Measurements from ENCODE around the gene KRTAP1-4.
"Not testable (repeated sequence)": the region's sequence is repeated elsewhere in the genome, so short reads cannot be mapped to it uniquely, and the experiment has no call there.

KRTAP1-4 gene

DNA sequence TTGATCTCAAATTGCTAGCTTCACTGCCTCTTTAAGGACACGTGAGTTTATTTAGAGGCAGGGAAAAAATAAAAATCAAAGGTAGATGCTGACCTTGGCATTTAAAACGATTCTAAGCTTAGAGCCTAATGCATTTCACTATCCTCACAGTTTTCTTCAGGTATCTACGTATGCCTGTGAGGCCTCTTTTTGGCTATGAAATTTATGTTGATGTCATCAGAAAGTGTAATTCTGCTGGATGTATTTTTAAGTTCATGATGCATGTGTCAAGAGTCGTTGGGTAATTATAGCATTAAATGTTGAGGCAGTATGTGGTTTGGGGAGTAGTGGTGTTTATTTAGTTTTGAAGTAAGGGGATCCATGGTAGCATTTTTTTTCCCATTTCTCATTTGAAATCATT is 26.1 kb downstream of the KRTAP1-4 start:
- Histone ChIP-seq H3K9me3 (ENCODE audit: control extremely low read depth in 1 of 5, control insufficient read depth in 4 of 5, insufficient read depth in 2 of 5, low read depth in 1 of 5, low read length in 4 of 5) (no peaks in the 10 kb centered on the region), H3K27me3 (replicated peaks in 2 of 5; ENCODE audit: control insufficient read depth in 4 of 5, insufficient read depth in 5 of 5, low read length in 4 of 5) (no peaks in the 10 kb centered on the region), H3K36me3 (ENCODE audit: control insufficient read depth in 4 of 4, insufficient read depth in 4 of 4, low read length in 3 of 4) (no peaks in the 10 kb centered on the region), H3K4me3 (ENCODE audit: control insufficient read depth in 1 of 7, extremely low read depth in 1 of 7, insufficient read depth in 4 of 7, low read depth in 2 of 7, low read length in 6 of 7) (no peak overlapping the region), H3K4me1 (ENCODE audit: control extremely low read depth in 1 of 4, control insufficient read depth in 4 of 4, insufficient read depth in 4 of 4, low read length in 3 of 4) (no peaks in the 10 kb centered on the region), H3K27ac (ENCODE audit: insufficient read depth in 1 of 2, low read depth in 1 of 2, low read length in 2 of 2, poor library complexity in 1 of 2, severe bottlenecking in 2 of 2) (no peak overlapping the region)
- CTCF ChIA-PET, result no interaction called here
- 100% methylated on average over 2 of the region's 4 CpGs for WGBS (ENCODE audit: insufficient coverage)
- DNase-seq, result no peak
- POLR2A ChIA-PET, result no interaction called here

DNA sequence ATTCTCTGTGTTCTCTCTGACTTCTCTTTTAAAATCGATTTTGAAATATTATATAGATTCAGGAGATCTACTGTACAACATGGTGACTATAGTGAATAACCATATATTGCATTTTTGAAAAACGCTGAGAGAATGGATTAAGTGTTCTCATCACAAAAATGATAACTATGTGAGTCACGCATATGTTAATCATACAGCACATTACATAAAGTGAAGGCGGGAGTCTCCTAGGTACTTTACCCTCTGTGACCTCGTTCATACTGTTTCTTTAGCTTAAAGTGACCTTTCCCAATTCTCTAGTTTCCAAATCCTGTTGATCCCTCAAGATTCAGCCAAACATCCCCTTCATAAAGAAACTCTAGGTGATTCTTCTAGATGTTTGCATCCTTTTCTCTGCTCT is 27.2 kb downstream of the KRTAP1-4 start:
- 98% methylated on average over 4 of the region's 5 CpGs for WGBS (ENCODE audit: insufficient coverage)
- no peak overlapping the region for H3K27ac ChIP-seq (ENCODE audit: insufficient read depth in 1 of 2, low read depth in 1 of 2, low read length in 2 of 2, poor library complexity in 1 of 2, severe bottlenecking in 2 of 2)

DNA sequence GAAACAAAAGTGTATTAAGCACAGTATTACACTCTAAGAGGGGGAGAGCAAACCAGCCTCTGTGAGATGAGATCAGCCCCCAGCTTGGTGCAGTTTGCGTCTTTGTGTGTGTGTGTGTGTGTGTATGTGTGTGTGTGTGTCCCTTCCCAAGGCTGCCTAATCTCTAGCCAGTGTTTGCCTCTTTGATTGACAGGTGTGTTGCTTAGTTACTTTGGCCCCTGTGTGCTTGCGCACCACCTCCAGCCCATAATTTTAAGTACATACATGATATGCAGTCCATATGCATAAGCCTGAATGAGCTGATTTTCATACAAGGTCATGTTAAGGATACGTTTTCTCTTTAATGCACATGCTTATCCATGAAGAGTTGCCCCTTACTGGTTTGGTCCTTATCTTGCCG is 28.2 kb downstream of the KRTAP1-4 start:
- WGBS (ENCODE audit: insufficient coverage), result 100% methylated on average over 3 of the region's 4 CpGs
- CTCF ChIA-PET, result no interaction called here
- H3K9me3 ChIP-seq (ENCODE audit: control extremely low read depth in 1 of 5, control insufficient read depth in 4 of 5, insufficient read depth in 2 of 5, low read depth in 1 of 5, low read length in 4 of 5), result no peaks in the 10 kb centered on the region
- H3K27ac ChIP-seq (ENCODE audit: insufficient read depth in 1 of 2, low read depth in 1 of 2, low read length in 2 of 2, poor library complexity in 1 of 2, severe bottlenecking in 2 of 2), result no peak overlapping the region
- no peaks in the 10 kb centered on the region for H3K4me1 ChIP-seq (ENCODE audit: control extremely low read depth in 1 of 4, control insufficient read depth in 4 of 4, insufficient read depth in 4 of 4, low read length in 3 of 4)
- no peak for DNase-seq
- POLR2A ChIA-PET, result no interaction called here
- H3K27me3 ChIP-seq (replicated peaks in 2 of 5; ENCODE audit: control insufficient read depth in 4 of 5, insufficient read depth in 5 of 5, low read length in 4 of 5), result peaks cover 0 to 7% (median 5%) of the 10 kb centered on the region in 5 experiments
- H3K4me3 ChIP-seq (ENCODE audit: control insufficient read depth in 1 of 7, extremely low read depth in 1 of 7, insufficient read depth in 4 of 7, low read depth in 2 of 7, low read length in 6 of 7), result no peak overlapping the region
- no peaks in the 10 kb centered on the region for H3K36me3 ChIP-seq (ENCODE audit: control insufficient read depth in 4 of 4, insufficient read depth in 4 of 4, low read length in 3 of 4)

More for the DNA sequence above, 27.2 kb downstream of the KRTAP1-4 start:
- no peaks in the 10 kb centered on the region for H3K27me3 ChIP-seq (replicated peaks in 2 of 5; ENCODE audit: control insufficient read depth in 4 of 5, insufficient read depth in 5 of 5, low read length in 4 of 5)
- H3K4me3 ChIP-seq (ENCODE audit: control insufficient read depth in 1 of 7, extremely low read depth in 1 of 7, insufficient read depth in 4 of 7, low read depth in 2 of 7, low read length in 6 of 7), result no peak overlapping the region
- ChIA-PET CTCF (no interaction called here), POLR2A (no interaction called here)
- no peaks in the 10 kb centered on the region for H3K4me1 ChIP-seq (ENCODE audit: control extremely low read depth in 1 of 4, control insufficient read depth in 4 of 4, insufficient read depth in 4 of 4, low read length in 3 of 4)
- no peak for DNase-seq
- no peaks in the 10 kb centered on the region for H3K36me3 ChIP-seq (ENCODE audit: control insufficient read depth in 4 of 4, insufficient read depth in 4 of 4, low read length in 3 of 4)
- no peaks in the 10 kb centered on the region for H3K9me3 ChIP-seq (ENCODE audit: control extremely low read depth in 1 of 5, control insufficient read depth in 4 of 5, insufficient read depth in 2 of 5, low read depth in 1 of 5, low read length in 4 of 5)

DNA sequence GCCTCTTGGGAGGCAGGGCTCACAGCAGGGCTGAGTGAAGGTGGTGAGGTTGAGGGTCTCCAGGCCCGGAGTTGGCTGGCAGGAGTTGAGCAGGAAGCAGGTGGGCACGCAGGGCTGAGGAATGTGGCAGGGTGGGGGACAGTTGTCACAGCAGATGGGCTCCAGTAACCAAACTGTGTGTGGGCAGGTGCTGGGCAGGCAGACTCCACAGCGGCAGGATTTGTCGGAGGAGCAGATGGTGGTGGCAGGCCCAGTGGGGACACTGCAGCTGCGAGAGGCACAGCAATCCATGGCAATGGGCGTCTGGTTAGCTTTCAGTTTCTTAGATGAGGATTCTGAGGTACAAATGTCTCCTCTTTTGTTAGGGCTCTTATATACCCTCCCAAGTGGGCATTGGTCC is 30.4 kb downstream of the KRTAP1-4 start, which contains the start of gene KRTAP3-2:
KRTAP3-2 (minus strand) TSS at position 344 of the 400 bp plus-strand sequence; CDS start at position 291, 53 bp downstream.
- H3K27ac ChIP-seq (ENCODE audit: insufficient read depth in 1 of 2, low read depth in 1 of 2, low read length in 2 of 2, poor library complexity in 1 of 2, severe bottlenecking in 2 of 2); DNase-seq; H3K4me3 ChIP-seq (ENCODE audit: control insufficient read depth in 1 of 7, extremely low read depth in 1 of 7, insufficient read depth in 4 of 7, low read depth in 2 of 7, low read length in 6 of 7); H3K4me1 ChIP-seq (ENCODE audit: control extremely low read depth in 1 of 4, control insufficient read depth in 4 of 4, insufficient read depth in 4 of 4, low read length in 3 of 4); CTCF ChIA-PET; H3K27me3 ChIP-seq (replicated peaks in 2 of 5; ENCODE audit: control insufficient read depth in 4 of 5, insufficient read depth in 5 of 5, low read length in 4 of 5); H3K36me3 ChIP-seq (ENCODE audit: control insufficient read depth in 4 of 4, insufficient read depth in 4 of 4, low read length in 3 of 4); H3K9me3 ChIP-seq (ENCODE audit: control extremely low read depth in 1 of 5, control insufficient read depth in 4 of 5, insufficient read depth in 2 of 5, low read depth in 1 of 5, low read length in 4 of 5); POLR2A ChIA-PET: not testable (repeated sequence)
- WGBS (ENCODE audit: insufficient coverage), result 100% methylated on average over 4 of the region's 6 CpGs

DNA sequence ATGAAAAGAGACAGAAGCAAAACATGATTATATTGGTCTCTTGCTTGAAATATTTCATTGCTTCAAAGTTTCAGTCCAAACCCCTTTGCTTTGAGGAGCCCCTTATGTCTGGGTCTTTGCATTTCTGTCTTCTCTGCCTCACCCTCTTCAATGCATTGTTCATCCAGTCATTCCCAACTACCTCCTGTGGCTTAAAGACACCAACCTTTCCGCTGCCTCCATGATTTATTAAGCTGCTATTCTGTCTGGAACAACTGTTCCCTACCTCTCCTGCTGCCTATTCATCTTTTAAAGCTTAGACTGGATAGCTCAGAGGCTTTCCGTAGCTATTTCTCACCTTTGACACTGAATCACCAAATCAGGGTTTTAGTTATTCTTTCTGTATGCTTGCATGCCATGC is 32.6 kb downstream of the KRTAP1-4 start:
- no peak for DNase-seq
- 100% methylated on average over 2 of the region's 2 CpGs for WGBS (ENCODE audit: insufficient coverage)
- peaks cover 0 to 9% (median 5%) of the 10 kb centered on the region in 5 experiments for H3K27me3 ChIP-seq (replicated peaks in 2 of 5; ENCODE audit: control insufficient read depth in 4 of 5, insufficient read depth in 5 of 5, low read length in 4 of 5)
- no peaks in the 10 kb centered on the region for H3K36me3 ChIP-seq (ENCODE audit: control insufficient read depth in 4 of 4, insufficient read depth in 4 of 4, low read length in 3 of 4)
- CTCF ChIA-PET, result no interaction called here
- POLR2A ChIA-PET, result no interaction called here
- H3K27ac ChIP-seq (ENCODE audit: insufficient read depth in 1 of 2, low read depth in 1 of 2, low read length in 2 of 2, poor library complexity in 1 of 2, severe bottlenecking in 2 of 2), result no peak overlapping the region
- no peaks in the 10 kb centered on the region for H3K9me3 ChIP-seq (ENCODE audit: control extremely low read depth in 1 of 5, control insufficient read depth in 4 of 5, insufficient read depth in 2 of 5, low read depth in 1 of 5, low read length in 4 of 5)
- no peaks in the 10 kb centered on the region for H3K4me1 ChIP-seq (ENCODE audit: control extremely low read depth in 1 of 4, control insufficient read depth in 4 of 4, insufficient read depth in 4 of 4, low read length in 3 of 4)
- no peak overlapping the region for H3K4me3 ChIP-seq (ENCODE audit: control insufficient read depth in 1 of 7, extremely low read depth in 1 of 7, insufficient read depth in 4 of 7, low read depth in 2 of 7, low read length in 6 of 7)

DNA sequence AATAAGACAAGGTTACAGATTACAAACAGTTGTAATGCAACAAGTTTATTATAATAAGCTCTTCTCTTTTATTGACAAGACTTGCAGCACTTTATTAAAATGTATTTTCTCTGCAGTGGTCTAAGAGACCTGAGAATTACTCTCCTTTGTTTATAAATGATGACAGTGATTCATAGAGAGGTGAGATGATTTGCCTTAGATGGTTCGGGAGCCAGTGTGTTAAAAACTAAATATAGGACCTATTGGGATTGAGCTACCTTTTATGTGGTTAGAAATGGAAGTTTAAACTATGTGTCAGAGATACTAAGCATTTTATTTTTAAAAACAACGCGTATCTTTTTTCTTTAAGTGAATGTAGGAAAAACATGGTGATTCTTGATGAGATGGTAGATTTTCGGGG is 33.2 kb downstream of the KRTAP1-4 start:
- Histone ChIP-seq H3K27me3 (replicated peaks in 2 of 5; ENCODE audit: control insufficient read depth in 4 of 5, insufficient read depth in 5 of 5, low read length in 4 of 5) (peaks cover 0 to 9% (median 5%) of the 10 kb centered on the region in 5 experiments), H3K4me1 (ENCODE audit: control extremely low read depth in 1 of 4, control insufficient read depth in 4 of 4, insufficient read depth in 4 of 4, low read length in 3 of 4) (no peaks in the 10 kb centered on the region), H3K4me3 (ENCODE audit: control insufficient read depth in 1 of 7, extremely low read depth in 1 of 7, insufficient read depth in 4 of 7, low read depth in 2 of 7, low read length in 6 of 7) (no peak overlapping the region), H3K9me3 (ENCODE audit: control extremely low read depth in 1 of 5, control insufficient read depth in 4 of 5, insufficient read depth in 2 of 5, low read depth in 1 of 5, low read length in 4 of 5) (no peaks in the 10 kb centered on the region), H3K27ac (ENCODE audit: insufficient read depth in 1 of 2, low read depth in 1 of 2, low read length in 2 of 2, poor library complexity in 1 of 2, severe bottlenecking in 2 of 2) (no peak overlapping the region), H3K36me3 (ENCODE audit: control insufficient read depth in 4 of 4, insufficient read depth in 4 of 4, low read length in 3 of 4) (no peaks in the 10 kb centered on the region)
- 86% methylated on average over 1 of the region's 4 CpGs for WGBS (ENCODE audit: insufficient coverage)
- POLR2A ChIA-PET, result no interaction called here
- DNase-seq, result no peak
- CTCF ChIA-PET, result interaction anchor here (0.7 kb wide), 1 partner anchor 498 kb away, joined by 3 read pairs; no protein-coding TSS in a partner anchor

DNA sequence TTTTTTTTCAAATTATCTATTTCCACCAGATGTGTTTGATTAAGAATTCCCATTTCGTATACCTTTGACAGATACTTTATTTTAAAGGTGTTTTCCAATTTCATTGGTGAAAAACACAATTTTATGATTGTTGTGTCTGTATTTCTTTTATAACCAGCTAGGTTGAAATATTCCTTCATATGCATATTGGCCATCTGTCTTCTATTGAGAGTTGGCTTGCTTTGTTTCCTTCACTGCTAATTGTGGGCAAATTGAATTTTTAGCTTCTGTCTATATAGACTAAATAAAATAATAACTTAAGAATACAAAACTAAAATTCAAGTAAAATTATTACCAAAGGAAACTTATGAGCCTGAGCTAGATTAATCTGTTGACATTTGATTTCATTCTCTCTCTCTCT is 34.9 kb downstream of the KRTAP1-4 start:
- ChIA-PET CTCF (no interaction called here), POLR2A (no interaction called here)
- Histone ChIP-seq H3K27ac (ENCODE audit: insufficient read depth in 1 of 2, low read depth in 1 of 2, low read length in 2 of 2, poor library complexity in 1 of 2, severe bottlenecking in 2 of 2) (no peak overlapping the region), H3K27me3 (replicated peaks in 2 of 5; ENCODE audit: control insufficient read depth in 4 of 5, insufficient read depth in 5 of 5, low read length in 4 of 5) (peaks cover 0 to 9% (median 5%) of the 10 kb centered on the region in 5 experiments), H3K4me3 (ENCODE audit: control insufficient read depth in 1 of 7, extremely low read depth in 1 of 7, insufficient read depth in 4 of 7, low read depth in 2 of 7, low read length in 6 of 7) (no peak overlapping the region), H3K9me3 (ENCODE audit: control extremely low read depth in 1 of 5, control insufficient read depth in 4 of 5, insufficient read depth in 2 of 5, low read depth in 1 of 5, low read length in 4 of 5) (peaks cover 0 to 1% (median 0%) of the 10 kb centered on the region in 5 experiments), H3K4me1 (ENCODE audit: control extremely low read depth in 1 of 4, control insufficient read depth in 4 of 4, insufficient read depth in 4 of 4, low read length in 3 of 4) (no peaks in the 10 kb centered on the region), H3K36me3 (ENCODE audit: control insufficient read depth in 4 of 4, insufficient read depth in 4 of 4, low read length in 3 of 4) (no peaks in the 10 kb centered on the region)
- no CpG with 5 or more reads among the region's 1 CpG for WGBS (ENCODE audit: insufficient coverage)
- no peak for DNase-seq

Data from common myeloid progenitor, CD34-positive (primary cell).